PC-9 (cell line): ENCODE measurements around the gene SPECC1L.

Source experiments
- CTCF ChIP-seq: fragments of 200-600 bp; sonication (generic); conservative IDR thresholded peaks from 2 replicates; pipeline ENCODE4 v1.6.1; 2017; ENCODE audit warnings: mixed run types, antibody characterized with exemption, mild to moderate bottlenecking, moderate library complexity
- EZH2 ChIP-seq: fragments of 200-600 bp; sonication (generic); IDR thresholded peaks from 2 replicates; pipeline ENCODE4 v1.8.0; 2017; ENCODE audit warnings: antibody characterized with exemption, low read depth

- no peak for TF ChIP-seq CTCF
- no peak for TF ChIP-seq EZH2
These were observed 64.9 kb downstream of the SPECC1L start for GRCh38 chr22:24335496-24335895.
